ENCODE measurements around the gene CHI3L2. TPM values are rescaled to one million over a fixed set of nuclear protein-coding genes. Genes with fewer than 3 reads are reported as not detected.

Gene CHI3L2
- total and polyA plus RNA-seq, 2 of the 4 experiments (the other 2 are of a cell fraction), result 0.18 to 0.19 TPM

GRCh38 chr1:111241797-111242196, 14.3 kb downstream of the CHI3L2 start:
- Histone ChIP-seq H3K18ac (ENCODE audit: low read depth, low read length) (no peak overlapping the region), H3K9me3 (ENCODE audit: control insufficient read depth, insufficient read depth, low read length) (no peaks in the 10 kb centered on the region), H2AK5ac (ENCODE audit: low read depth, low read length) (no peak overlapping the region), H2AK9ac (replicated peaks; ENCODE audit: low read depth, low read length, poor library complexity) (no peak overlapping the region), H3K79me1 (ENCODE audit: low read depth in 1 of 2, low read length in 2 of 2) (no peaks in the 10 kb centered on the region), H4K20me1 (ENCODE audit: insufficient read depth, low read length) (no peaks in the 10 kb centered on the region), H2BK15ac (ENCODE audit: low read depth, low read length) (no peak overlapping the region), H2BK20ac (ENCODE audit: low read depth, low read length) (no peak overlapping the region), H3K9ac (ENCODE audit: low read depth, low read length) (no peak overlapping the region), H4K5ac (ENCODE audit: low read depth, low read length) (no peak overlapping the region), H2BK120ac (ENCODE audit: low read depth, low read length) (no peak overlapping the region), H2BK5ac (ENCODE audit: low read depth, low read length, poor library complexity, severe bottlenecking) (no peak overlapping the region), H4K91ac (ENCODE audit: insufficient read depth, low read depth, low read length) (no peak overlapping the region), H3K27ac (ENCODE audit: insufficient read depth, low read length) (no peak overlapping the region), H4K8ac (ENCODE audit: low read depth in 2 of 2, low read length in 2 of 2) (no peak overlapping the region), H3K4ac (ENCODE audit: low read depth, low read length) (no peak overlapping the region), H3K56ac (ENCODE audit: extremely low read depth, insufficient read depth, low read length) (no peak overlapping the region), H3K4me2 (ENCODE audit: low read depth, low read length) (no peak overlapping the region), H3K36me3 (ENCODE audit: control insufficient read depth, insufficient read depth, low read length) (no peaks in the 10 kb centered on the region), H3K9me1 (ENCODE audit: insufficient read depth, low read length) (no peaks in the 10 kb centered on the region), H3K14ac (replicated peaks; ENCODE audit: low read depth, low read length) (no peak overlapping the region), H3K4me3 (ENCODE audit: insufficient read depth, low read depth, low read length) (no peak overlapping the region), H3K23ac (ENCODE audit: low read depth, low read length) (no peak overlapping the region), H3K27me3 (ENCODE audit: control insufficient read depth, insufficient read depth, low read length) (peaks cover 11% of the 10 kb centered on the region), H3K4me1 (ENCODE audit: control insufficient read depth, insufficient read depth, low read length) (no peaks in the 10 kb centered on the region), H2AFZ (replicated peaks; ENCODE audit: low read length, poor library complexity) (no peak overlapping the region)
- TF ChIP-seq NFE2L2 (IDR thresholded peaks at IDR 0.05; ENCODE audit: low read depth, low read length) (no peak), MAZ (IDR thresholded peaks at IDR 0.05; ENCODE audit: borderline replicate concordance, low read depth, low read length) (no peak), FOS (IDR thresholded peaks at IDR 0.05; ENCODE audit: low read depth, low read length) (no peak), RCOR1 (IDR thresholded peaks at IDR 0.05; ENCODE audit: insufficient replicate concordance, low read length) (no peak), ELK1 (IDR thresholded peaks at IDR 0.05; ENCODE audit: borderline replicate concordance, low read depth, low read length) (no peak), MXI1 (IDR thresholded peaks at IDR 0.05; ENCODE audit: borderline replicate concordance, low read depth, low read length) (no peak)
- CTCF ChIA-PET, result interaction anchor here (1.1 kb wide), 1 partner anchor 13 kb away, joined by 4 read pairs; no protein-coding TSS in a partner anchor
- no CpG with 5 or more reads among the region's 2 CpGs for WGBS, 2 experiments (ENCODE audit: extremely low coverage in 2 of 2, insufficient read length in 1 of 2)
- dilution Hi-C loops (cut with HindIII; ENCODE audit: low sequenced_read_pairs, unreplicated experiment) (no loop called here), in situ Hi-C loops (cut with MboI; ENCODE audit: low sequenced_read_pairs) (no loop called here), intact Hi-C loops (cut with micrococcal nuclease) (no loop called here)
- ATAC-seq (ENCODE audit: low read depth) (no peak), DNase-seq (peak; percentile 4)
- no TSS peak for BruUV-seq (replicated peaks)
- POLR2A ChIA-PET (ENCODE audit: unreplicated experiment), result interaction anchor here (0.6 kb wide), 1 partner anchor 39 kb away, joined by 3 read pairs; no protein-coding TSS in a partner anchor
